Activated T-cell treated with anti-CD3 and anti-CD28 coated beads for 48 hours (primary cell): ENCODE data around the gene ONECUT3.
"Not testable (repeated sequence)": the region's sequence is repeated elsewhere in the genome, so short reads cannot be mapped to it uniquely, and the experiment has no call there.

Experiments used
- DNase-seq: peaks from one replicate; pipeline ENCODE4 v3.0.0-alpha.2; 2020; ENCODE audit warnings: low read depth

The ONECUT3 gene

DNA sequence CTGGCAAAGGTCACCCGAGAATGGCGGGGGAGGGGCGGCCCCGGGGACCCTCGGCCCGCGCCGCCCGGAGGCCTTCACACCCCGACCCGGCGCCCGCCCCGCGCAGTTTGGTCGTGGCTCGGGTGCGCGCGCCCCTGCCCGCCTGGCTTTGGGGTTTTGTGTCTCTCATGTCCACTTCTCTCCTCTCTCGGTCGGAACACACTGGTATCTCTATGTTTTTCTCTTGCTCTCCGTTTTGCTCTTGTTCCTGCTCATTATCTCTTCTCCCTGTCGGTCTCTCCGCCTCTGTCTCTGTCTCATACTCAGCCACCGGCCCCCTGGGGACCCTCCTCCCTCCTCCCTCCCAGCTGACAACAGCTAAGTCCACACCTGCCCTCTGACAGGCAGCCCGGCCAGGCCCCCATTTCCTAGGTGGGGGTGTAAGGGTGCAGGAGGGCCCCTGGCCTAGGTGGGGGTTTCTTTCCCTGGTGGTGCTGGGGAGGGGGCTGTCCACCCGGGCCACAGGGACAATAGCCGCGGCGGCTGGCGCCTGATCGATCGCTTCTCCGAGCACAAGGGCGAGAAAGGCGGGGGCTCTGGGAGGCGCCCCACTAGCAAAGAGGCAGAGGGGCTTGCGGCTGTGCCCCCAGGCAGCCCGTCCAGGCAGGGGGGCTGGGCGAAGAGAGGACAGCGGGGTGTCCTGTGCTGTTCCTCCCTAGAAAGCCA lies 2.3 kb downstream of the ONECUT3 start:
- DNase-seq = no peak

- DNase-seq = no peak
These were observed 3.0 kb downstream of the ONECUT3 start for GRCh38 chr19:1756264-1756663.

DNA sequence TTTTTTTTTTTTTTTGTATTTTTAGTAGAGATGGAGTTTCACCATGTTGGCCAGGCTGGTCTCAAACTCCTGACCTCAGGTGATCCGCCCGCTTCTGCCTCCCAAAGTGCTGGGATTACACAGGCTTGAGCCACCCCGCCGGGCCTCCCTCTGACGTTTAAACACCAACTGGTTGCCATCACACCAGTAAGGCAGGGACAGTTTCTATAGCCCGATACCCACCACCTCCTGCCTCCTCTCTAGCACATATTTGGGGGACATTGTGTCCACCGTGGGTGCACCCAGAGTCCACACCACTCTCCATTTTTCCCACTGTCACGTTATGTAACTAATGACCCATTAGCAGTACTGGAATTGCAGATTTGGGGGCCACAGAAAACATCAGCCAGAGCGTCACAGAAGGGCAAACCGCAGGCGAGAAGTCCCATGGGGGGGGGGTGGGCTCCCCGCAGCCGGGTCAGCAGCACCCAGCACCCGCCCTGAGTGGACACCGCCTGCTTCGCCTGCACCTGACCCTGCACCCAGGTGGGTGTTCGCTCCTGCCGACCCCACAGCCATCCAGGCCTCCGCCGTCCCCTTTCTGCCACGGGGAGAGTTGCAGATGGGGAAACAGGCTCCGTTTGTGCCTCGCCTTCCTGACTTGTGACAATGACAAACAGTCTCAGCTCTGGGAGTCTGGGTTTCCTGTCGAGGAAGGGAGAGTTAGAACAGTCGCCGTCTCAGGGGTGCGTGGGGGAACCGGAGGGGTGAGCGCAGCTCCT lies 3.6 kb downstream of the ONECUT3 start:
- DNase-seq = no peak

GRCh38 chr19:1757468-1758230 lies 4.3 kb downstream of the ONECUT3 start:
- DNase-seq = no peak

DNA sequence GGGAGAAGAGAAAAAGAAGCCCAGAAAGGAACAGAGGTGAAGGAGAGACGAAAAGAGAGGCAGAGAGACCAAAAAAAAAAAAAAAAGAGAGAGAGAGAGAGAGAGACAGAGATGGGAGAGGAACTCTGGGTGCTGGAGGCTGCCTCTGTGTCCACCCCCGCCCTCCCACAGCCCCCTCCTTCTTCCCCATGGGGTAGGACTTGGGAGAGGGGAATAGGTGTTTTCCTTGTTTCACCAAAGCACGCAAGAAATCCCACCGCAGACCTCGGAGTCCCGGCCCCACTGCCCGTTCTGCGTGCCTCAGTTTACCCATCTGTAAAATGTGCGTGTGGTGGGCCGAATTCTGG lies 4.9 kb downstream of the ONECUT3 start:
- DNase-seq = no peak

DNA sequence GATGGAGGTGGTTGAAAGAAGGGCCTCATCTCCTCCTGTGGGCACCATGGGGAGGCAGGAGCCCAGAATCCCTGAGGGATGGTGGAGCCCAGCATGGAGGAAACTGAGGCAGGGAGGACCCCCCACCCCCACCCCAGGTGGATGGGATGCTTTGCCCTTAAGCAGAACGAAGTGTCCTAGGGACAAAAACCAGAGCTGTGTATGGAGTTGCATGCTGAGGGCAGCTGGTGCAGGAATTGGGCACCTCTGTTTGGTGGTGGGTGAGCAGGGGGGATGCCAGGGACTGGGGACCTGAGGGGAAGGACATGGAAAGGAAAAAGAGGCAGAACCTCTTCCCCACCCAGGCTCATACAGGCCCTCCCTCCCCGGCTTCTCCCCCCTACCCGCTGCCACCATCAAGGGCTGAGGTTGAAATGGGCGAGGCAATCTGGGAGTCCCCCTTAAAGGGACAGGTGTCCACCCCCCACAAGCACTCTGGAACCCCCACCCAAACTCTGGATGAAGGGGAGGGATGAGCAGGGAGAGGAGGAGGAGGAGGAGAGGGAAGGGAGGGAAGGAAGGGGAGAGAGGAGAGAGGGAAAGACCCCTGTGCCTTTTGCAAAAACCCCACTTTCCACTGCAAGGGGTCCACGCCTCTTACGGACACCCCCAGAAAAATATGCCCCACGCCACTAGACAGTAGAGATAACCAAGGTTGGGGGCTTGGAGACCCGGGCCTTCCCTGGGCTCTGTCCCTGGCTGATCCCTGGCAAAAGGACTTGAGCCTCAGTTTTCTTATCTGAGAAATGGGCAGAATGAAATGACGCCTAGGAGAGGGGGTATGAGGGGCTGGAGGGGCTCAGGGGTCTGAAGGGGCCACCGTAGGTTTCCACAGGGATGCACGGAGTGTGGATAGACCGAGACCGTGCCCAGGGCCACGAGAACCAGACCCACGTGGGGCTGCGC lies 5.9 kb downstream of the ONECUT3 start:
- no peak for DNase-seq

GRCh38 chr19:1760020-1760419 lies 6.7 kb downstream of the ONECUT3 start:
- DNase-seq = no peak

GRCh38 chr19:1760786-1761527 lies 7.7 kb downstream of the ONECUT3 start:
- DNase-seq = not testable (repeated sequence)

GRCh38 chr19:1761528-1762242 lies 8.4 kb downstream of the ONECUT3 start:
- no peak for DNase-seq

DNA sequence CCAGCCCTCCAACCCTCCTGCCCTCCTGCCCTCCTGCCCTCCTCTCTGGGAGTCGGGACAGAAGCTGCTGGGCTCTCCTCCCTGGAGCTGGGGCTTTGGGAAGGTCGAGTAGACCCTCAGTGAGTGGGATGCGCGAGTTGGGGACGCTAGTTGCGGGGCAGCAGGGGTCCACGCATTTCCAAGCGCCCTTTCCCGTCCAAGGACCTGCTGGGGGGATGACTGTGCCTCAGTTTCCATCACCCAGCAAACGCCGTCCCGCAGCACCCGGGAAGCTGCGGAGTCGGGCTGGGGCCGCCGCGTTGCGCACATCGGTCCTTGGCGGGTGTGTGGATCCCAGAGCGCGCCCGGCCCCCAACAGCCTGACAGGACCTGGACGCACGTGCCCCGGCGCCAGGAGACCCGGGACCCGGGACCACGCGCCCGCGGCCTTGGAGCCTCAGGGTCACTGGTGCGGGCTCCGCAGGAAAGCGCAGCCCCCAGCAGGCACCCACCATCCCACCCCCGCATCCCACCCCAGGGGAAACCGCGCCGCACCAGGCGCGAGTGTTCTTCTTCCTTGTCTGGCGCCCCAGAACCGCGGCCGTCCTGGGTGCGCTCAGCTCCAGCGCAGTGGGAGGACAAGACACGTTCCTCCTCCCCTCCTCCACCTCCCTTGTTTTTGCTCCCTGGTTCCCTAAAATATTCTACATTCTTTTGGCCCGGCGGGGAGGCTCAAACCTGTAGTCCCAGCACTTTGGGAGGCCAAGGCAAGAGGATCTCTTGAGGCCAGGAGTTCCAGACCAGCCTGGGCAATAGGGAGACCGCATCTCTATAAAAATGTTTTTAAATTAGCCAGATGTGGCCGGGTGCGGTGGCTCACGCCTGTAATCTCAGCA lies 9.2 kb downstream of the ONECUT3 start:
- DNase-seq = no peak

DNA sequence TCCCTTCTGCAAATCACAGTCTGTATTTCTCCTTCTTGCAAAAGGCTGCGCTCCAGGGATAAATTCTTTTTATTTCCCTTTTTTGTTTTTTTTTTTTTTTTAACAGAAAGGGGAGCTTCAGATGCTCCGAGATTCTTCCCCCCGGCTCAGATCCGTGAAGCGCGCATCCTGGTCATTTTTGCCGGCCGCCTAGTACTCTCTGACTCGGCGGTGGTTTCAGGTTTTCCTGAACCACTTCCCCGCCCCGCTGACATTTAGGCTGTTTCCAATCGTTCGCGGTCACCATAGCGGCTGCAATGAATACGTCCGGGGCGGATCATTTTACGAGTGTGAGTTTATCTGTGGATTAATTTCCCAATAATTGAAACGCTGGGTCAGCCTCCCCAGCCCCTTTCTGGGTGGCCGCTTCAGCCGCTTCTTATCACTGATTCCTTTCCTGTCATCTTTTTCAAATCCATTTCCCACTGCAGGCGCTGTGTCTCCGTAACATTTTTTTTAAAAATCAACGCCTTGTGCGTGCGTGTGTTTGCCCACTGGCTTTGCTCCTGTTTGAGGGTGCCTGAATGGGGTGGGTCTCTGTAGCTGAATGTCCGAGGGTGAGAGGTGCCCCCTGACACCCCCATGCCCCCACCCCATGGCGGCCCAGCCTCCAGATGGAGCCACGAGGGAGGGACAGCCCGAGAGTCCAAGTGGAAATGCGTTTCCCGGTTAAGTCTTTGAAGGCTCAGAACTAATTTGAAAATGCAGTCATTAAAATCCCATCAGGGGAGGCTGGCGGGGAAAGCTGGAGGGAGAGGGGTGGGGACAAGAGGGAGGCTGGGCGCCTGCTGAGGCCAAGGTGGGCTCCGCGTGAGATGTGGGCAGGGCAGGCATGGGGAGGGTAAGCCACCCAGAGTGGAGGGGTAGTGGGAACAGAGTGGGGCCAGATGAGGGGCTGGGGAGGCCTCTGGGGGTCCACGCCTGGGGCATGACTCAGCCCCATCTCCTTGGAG lies 10.6 kb downstream of the ONECUT3 start:
- DNase-seq = no peak

DNA sequence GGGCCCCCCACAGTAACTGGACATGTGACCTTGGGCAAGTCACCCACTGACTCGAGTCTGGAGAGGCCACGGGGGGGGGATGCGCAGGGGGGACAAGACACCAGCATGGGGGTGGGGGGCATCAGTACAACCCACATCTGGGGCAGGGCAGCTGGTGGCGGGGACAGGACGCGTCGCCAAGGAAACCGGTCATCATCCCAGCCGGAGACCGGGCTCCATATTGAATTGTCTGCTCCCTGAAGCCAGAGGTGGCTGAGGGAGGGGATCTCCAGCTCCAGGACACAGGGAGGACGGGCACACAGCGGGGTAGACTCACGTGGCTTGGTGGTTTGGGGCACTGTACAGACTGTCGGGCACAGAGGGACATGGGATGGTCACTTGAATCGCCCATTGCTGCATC lies 11.4 kb downstream of the ONECUT3 start:
- DNase-seq = no peak

DNA sequence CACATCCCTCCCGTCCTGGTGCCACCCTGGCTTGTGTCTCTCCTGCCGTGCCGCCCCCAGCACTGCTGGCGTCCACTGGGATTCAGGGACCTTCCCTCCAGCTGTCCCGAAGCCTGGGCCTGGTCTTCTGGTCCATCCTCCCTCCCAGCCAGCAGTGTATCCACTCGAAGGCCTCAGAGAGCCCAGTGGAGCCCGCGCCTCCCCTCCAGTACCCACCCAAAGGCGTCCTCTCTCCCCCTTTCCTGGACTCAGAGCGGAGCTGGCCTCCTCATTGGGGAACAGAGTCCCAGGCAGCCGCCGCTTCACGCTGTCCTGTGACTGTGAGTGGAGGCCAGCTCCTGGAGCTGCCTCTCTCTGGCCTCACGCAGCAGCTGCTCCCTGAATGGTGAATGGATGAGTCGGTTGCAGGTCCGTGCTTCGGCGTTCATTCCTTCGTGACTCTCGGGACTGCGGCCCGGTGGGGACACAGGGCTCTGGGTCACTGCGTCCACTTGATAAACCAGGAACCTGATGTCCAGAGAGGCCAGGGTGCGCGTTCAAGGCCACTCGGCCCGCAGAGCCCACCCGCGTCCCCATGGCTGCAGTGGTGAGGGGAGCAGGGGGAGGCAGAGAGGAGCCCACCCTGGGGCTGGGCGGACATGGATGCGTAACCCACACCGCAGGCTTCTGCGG lies 12.1 kb downstream of the ONECUT3 start:
- DNase-seq = no peak

GRCh38 chr19:1765904-1766799 lies 12.8 kb downstream of the ONECUT3 start:
- no peak for DNase-seq

DNA sequence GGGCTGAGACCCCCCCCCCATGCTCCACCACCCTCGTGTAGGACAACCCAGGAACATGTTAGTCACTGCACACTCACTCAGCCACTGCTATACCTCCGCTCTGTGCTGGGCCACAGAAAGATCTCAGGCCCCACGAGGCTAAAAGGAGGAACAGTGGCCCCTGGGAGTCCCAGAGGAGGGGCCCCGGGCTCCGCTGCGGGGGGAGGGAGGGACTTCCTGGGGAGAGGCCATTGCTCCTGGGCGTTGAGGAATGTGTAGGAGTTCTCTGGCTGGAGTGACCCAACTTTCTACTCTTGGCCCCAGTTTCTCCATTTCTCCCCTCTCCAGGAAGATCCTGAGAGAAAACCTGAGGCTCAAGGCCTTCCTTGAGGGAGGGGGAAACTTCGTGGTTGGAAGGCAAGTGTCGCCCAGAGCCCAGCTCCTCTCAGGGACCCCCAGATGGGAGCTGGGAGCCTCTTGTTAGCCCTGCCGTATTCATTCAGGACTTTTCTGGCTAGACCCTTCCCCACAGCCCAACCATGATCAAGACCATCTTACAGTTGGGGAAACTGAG lies 13.6 kb downstream of the ONECUT3 start:
- no peak for DNase-seq

- DNase-seq = peak; percentile 46
These were observed 14.2 kb downstream of the ONECUT3 start for GRCh38 chr19:1767464-1767933.
